ENCODE measurements around the gene GOLPH3.

GOLPH3 gene

GRCh38 chr5:32143617-32144377 lies 30.3 kb downstream of the GOLPH3 start:
- in situ Hi-C loops (cut with HindIII; ENCODE audit: low sequenced_read_pairs): no loop called here
- no peak overlapping the region for H3K4me3 ChIP-seq (ENCODE audit: low read depth, low read length)
- TF ChIP-seq, protein P1, sequence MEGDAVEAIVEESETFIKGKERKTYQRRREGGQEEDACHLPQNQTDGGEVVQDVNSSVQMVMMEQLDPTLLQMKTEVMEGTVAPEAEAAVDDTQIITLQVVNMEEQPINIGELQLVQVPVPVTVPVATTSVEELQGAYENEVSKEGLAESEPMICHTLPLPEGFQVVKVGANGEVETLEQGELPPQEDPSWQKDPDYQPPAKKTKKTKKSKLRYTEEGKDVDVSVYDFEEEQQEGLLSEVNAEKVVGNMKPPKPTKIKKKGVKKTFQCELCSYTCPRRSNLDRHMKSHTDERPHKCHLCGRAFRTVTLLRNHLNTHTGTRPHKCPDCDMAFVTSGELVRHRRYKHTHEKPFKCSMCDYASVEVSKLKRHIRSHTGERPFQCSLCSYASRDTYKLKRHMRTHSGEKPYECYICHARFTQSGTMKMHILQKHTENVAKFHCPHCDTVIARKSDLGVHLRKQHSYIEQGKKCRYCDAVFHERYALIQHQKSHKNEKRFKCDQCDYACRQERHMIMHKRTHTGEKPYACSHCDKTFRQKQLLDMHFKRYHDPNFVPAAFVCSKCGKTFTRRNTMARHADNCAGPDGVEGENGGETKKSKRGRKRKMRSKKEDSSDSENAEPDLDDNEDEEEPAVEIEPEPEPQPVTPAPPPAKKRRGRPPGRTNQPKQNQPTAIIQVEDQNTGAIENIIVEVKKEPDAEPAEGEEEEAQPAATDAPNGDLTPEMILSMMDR (IDR thresholded peaks at IDR 0.05; ENCODE audit: low read depth, low read length): no peak
- DNase-seq (ENCODE audit: low read depth, low spot score): no peak

DNA sequence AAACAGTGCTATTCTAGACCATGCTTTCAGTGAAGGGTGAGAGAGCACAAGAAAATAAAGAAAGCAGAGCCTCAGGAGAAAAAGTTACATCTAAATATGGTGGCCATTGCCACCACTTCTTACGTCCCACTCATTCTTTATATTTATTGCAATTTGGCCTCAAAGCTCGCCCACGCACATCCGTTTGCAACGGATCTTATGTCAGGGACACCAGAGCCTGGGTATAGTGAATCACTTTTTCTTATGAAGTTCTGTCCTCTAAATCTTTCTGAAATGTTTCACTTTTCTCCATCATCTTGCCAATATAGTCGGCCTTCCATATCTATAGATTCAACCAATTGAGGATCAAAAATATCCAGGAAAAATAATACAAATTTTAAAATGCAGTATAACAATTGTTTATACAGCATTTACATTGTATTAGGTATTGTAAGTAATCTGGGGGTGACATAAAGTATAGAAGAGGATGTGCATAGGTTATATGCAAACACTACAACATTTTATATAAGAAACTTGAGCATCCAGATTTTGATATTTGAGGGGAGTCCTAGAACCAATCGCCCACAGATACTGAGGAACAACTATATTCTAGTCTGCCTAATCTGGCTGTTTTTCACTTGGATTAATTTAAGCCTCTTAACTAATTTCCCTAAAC lies 35.2 kb downstream of the GOLPH3 start:
- TF ChIP-seq, protein P1 (IDR thresholded peaks at IDR 0.05; ENCODE audit: low read depth, low read length): no peak
- in situ Hi-C loops (cut with HindIII; ENCODE audit: low sequenced_read_pairs): no loop called here
- H3K4me3 ChIP-seq (ENCODE audit: low read depth, low read length): no peak overlapping the region
- no peak for DNase-seq (ENCODE audit: low read depth, low spot score)

GRCh38 chr5:32136342-32136741 lies 37.8 kb downstream of the GOLPH3 start:
- no peak overlapping the region for H3K4me3 ChIP-seq (ENCODE audit: low read depth, low read length)
- no peak for DNase-seq (ENCODE audit: low read depth, low spot score)
- in situ Hi-C loops (cut with HindIII; ENCODE audit: low sequenced_read_pairs): no loop called here
- TF ChIP-seq, protein P1 (IDR thresholded peaks at IDR 0.05; ENCODE audit: low read depth, low read length): no peak

DNA sequence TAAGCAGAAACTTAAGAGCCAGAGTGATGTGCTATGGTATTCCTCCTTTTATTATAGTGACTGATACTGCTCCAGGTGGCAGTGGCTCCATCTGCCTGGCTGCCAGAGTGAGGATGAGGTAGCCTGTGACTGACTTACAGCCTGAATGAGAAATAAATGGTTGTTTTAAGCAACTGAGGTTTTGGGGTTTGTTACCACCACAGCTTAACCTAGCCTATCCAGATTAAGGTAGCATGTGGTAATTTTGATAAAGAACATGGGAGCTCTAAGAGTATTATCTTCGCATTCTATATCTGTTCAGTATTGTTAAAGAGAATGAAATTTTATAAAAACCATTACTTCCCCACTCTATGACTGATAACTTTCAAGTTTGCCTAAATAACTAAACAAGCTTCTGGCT lies 39.0 kb downstream of the GOLPH3 start:
- in situ Hi-C loops (cut with HindIII; ENCODE audit: low sequenced_read_pairs): no loop called here
- H3K4me3 ChIP-seq (ENCODE audit: low read depth, low read length): no peak overlapping the region
- TF ChIP-seq, protein P1 (IDR thresholded peaks at IDR 0.05; ENCODE audit: low read depth, low read length): no peak
- no peak for DNase-seq (ENCODE audit: low read depth, low spot score)

GRCh38 chr5:32132757-32133156 lies 41.4 kb downstream of the GOLPH3 start:
- TF ChIP-seq, protein P1 (IDR thresholded peaks at IDR 0.05; ENCODE audit: low read depth, low read length): no peak
- no peak for DNase-seq (ENCODE audit: low read depth, low spot score)
- in situ Hi-C loops (cut with HindIII; ENCODE audit: low sequenced_read_pairs): no loop called here
- H3K4me3 ChIP-seq (ENCODE audit: low read depth, low read length): no peak overlapping the region

DNA sequence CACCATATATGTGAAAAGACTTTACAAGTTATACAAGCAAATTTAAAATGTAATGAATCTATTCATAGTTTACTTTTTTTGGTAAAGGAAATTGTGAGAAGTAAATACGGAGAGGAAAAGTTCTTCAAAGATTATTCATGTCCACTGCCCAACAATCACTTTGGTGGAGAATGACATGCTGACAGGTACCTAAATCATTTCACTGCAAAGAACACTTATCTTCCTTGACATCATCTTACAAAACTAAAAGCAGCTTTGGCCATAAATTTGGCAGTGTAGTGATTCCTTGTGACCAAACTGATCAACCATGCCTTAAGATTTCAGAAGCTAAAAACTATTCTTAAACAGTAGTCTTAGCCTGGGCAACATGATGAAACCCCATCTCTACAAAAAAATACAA lies 42.5 kb downstream of the GOLPH3 start:
- no peak for DNase-seq (ENCODE audit: low read depth, low spot score)
- TF ChIP-seq, protein P1 (IDR thresholded peaks at IDR 0.05; ENCODE audit: low read depth, low read length): no peak
- in situ Hi-C loops (cut with HindIII; ENCODE audit: low sequenced_read_pairs): no loop called here

More for the DNA sequence above, 42.5 kb downstream of the GOLPH3 start:
- H3K4me3 ChIP-seq (ENCODE audit: low read depth, low read length): no peak overlapping the region

All from astrocyte of the spinal cord (primary cell).